Head of caudate nucleus (tissue), 42 donors: ENCODE measurements around the gene PLSCR1.
"Not testable (repeated sequence)": the region's sequence is repeated elsewhere in the genome, so short reads cannot be mapped to it uniquely, and the experiment has no call there.

Experiments
- DNase-seq, 42 donors: peaks; one replicate each; pipeline versions ENCODE4 v3.0.0 to v3.0.0-alpha.2; 2020 to 2021; ENCODE audit warnings: mixed read lengths in 7 of 42
- intact Hi-C: fragments of 100-400 bp; cut with DNase I; formaldehyde crosslinking; loops from one replicate; pipeline ENCODE4 v1.15.0; 2022

Gene PLSCR1

GRCh38 chr3:146496726-146497125, 47.7 kb downstream of the PLSCR1 start:
- intact Hi-C loops = no loop called here
- DNase-seq = no peak

- DNase-seq = no peak
- intact Hi-C loops = no loop called here
Observed at GRCh38 chr3:146496251-146496650, 48.2 kb downstream of the PLSCR1 start.

- intact Hi-C loops = no loop called here
- DNase-seq = no peak
Observed at GRCh38 chr3:146493761-146494160, 50.6 kb downstream of the PLSCR1 start.

GRCh38 chr3:146493221-146493620, 51.2 kb downstream of the PLSCR1 start:
- intact Hi-C loops = no loop called here
- no peak for DNase-seq

GRCh38 chr3:146491303-146491702, 53.1 kb downstream of the PLSCR1 start:
- intact Hi-C loops = no loop called here
- no peak for DNase-seq

- intact Hi-C loops = no loop called here
- DNase-seq = no peak
Observed at GRCh38 chr3:146485297-146485696, 59.1 kb downstream of the PLSCR1 start.

GRCh38 chr3:146476094-146476740, 68.2 kb downstream of the PLSCR1 start:
- no peak for DNase-seq
- intact Hi-C loops = no loop called here

- intact Hi-C loops, DNase-seq: not testable (repeated sequence)
Observed at GRCh38 chr3:146474976-146475375, 69.4 kb downstream of the PLSCR1 start.

GRCh38 chr3:146473726-146474125, 70.7 kb downstream of the PLSCR1 start:
- intact Hi-C loops = no loop called here
- no peak for DNase-seq

- no peak for DNase-seq
- intact Hi-C loops = no loop called here
Observed at GRCh38 chr3:146472611-146473010, 71.8 kb downstream of the PLSCR1 start.

- intact Hi-C loops = no loop called here
- no peak for DNase-seq
Observed at GRCh38 chr3:146471012-146471411, 73.4 kb downstream of the PLSCR1 start.

GRCh38 chr3:146470425-146470990, 73.9 kb downstream of the PLSCR1 start:
- DNase-seq = no peak
- intact Hi-C loops = no loop called here

GRCh38 chr3:146469150-146470017, 75.0 kb downstream of the PLSCR1 start, which contains the start of gene PLSCR2:
Gene PLSCR2, minus strand, starts transcription at chr3:146469561. Its CDS starts 9,657 bp downstream, at chr3:146459904.
- intact Hi-C loops = no loop called here
- DNase-seq = peak in 36 of 42 donors; percentile 4 to 61 (median 32)

- no peak for DNase-seq
- intact Hi-C loops = no loop called here
Observed at GRCh38 chr3:146468671-146469149, 75.7 kb downstream of the PLSCR1 start.

- peak in 3 of 42 donors; percentile 4 to 14 (median 9) for DNase-seq
Observed at GRCh38 chr3:146468234-146468633, 76.2 kb downstream of the PLSCR1 start.

GRCh38 chr3:146466604-146467003, 77.8 kb downstream of the PLSCR1 start:
- DNase-seq = no peak
- intact Hi-C loops = no loop called here

More at GRCh38 chr3:146468234-146468633, 76.2 kb downstream of the PLSCR1 start:
- intact Hi-C loops = no loop called here

- intact Hi-C loops = no loop called here
- DNase-seq = no peak
Observed at GRCh38 chr3:146465693-146466465, 78.5 kb downstream of the PLSCR1 start.
